Muscle layer of duodenum (tissue), 2 donors: Measurements from ENCODE around the gene CXCL12.

Experiments used
- H3K27ac ChIP-seq: one replicate; pipeline ENCODE4 v1.7.0; 2013; ENCODE audit warnings: mild to moderate bottlenecking, low read length
- H3K27me3 ChIP-seq: one replicate; pipeline ENCODE4 v1.7.0; 2013; ENCODE audit warnings: low read depth, mild to moderate bottlenecking, control low read depth, low read length
- H3K36me3 ChIP-seq, 2 donors: one replicate each; pipeline ENCODE4 v1.7.0; 2013; ENCODE audit warnings: low read length in 2 of 2, control low read depth in 1 of 2, mild to moderate bottlenecking in 1 of 2; ENCODE audit not compliant: insufficient read depth in 2 of 2, control insufficient read depth in 1 of 2
- H3K4me1 ChIP-seq, 2 donors: one replicate each; pipeline ENCODE4 v1.7.0; 2013; ENCODE audit warnings: low read length in 2 of 2, mild to moderate bottlenecking in 2 of 2, control low read depth in 1 of 2, moderate library complexity in 1 of 2; ENCODE audit not compliant: insufficient read depth in 2 of 2, control insufficient read depth in 1 of 2
- H3K4me3 ChIP-seq, 2 donors: one replicate each; pipeline ENCODE4 v1.7.0; 2013; ENCODE audit warnings: low read length in 2 of 2, low read depth in 1 of 2, mild to moderate bottlenecking in 1 of 2
- H3K9me3 ChIP-seq, 2 donors: one replicate each; pipeline ENCODE4 v1.7.0; 2013; ENCODE audit warnings: low read length in 2 of 2, control low read depth in 1 of 2, mild to moderate bottlenecking in 1 of 2; ENCODE audit not compliant: control insufficient read depth in 1 of 2
- donor health status: healthy.

Gene CXCL12

GRCh38 chr10:44382981-44383748 is 1.7 kb downstream of the CXCL12 start:
- Histone ChIP-seq H3K4me1 (peaks cover 0 to 18% of the 10 kb centered on the region in 2 donors), H3K27ac (peak overlapping the region; percentile 45)

GRCh38 chr10:44382131-44382858 is 2.6 kb downstream of the CXCL12 start:
- no peaks in the 10 kb centered on the region for H3K9me3 ChIP-seq
- peaks cover 0 to 18% of the 10 kb centered on the region in 2 donors for H3K4me1 ChIP-seq
- peak overlapping the region; percentile 62 to 77 for H3K4me3 ChIP-seq
- no peaks in the 10 kb centered on the region for H3K27me3 ChIP-seq
- peaks cover 0 to 7% of the 10 kb centered on the region in 2 donors for H3K36me3 ChIP-seq
- H3K27ac ChIP-seq, result peak overlapping the region; percentile 45

More at GRCh38 chr10:44382981-44383748, 1.7 kb downstream of the CXCL12 start:
- Histone ChIP-seq H3K9me3 (no peaks in the 10 kb centered on the region), H3K4me3 (peak overlapping the region; percentile 62 to 77), H3K36me3 (no peaks in the 10 kb centered on the region), H3K27me3 (no peaks in the 10 kb centered on the region)

GRCh38 chr10:44380829-44381600 is 3.9 kb downstream of the CXCL12 start:
- Histone ChIP-seq H3K36me3 (peaks cover 0 to 7% of the 10 kb centered on the region in 2 donors), H3K9me3 (no peaks in the 10 kb centered on the region), H3K27me3 (no peaks in the 10 kb centered on the region), H3K4me3 (no peak overlapping the region), H3K27ac (peak overlapping the region; percentile 4), H3K4me1 (peaks cover 0 to 13% of the 10 kb centered on the region in 2 donors)

- H3K4me1 ChIP-seq, result peaks cover 0 to 7% of the 10 kb centered on the region in 2 donors
Measured at GRCh38 chr10:44379907-44380306, 5.0 kb downstream of the CXCL12 start.

GRCh38 chr10:44378626-44379025 is 6.3 kb downstream of the CXCL12 start:
- Histone ChIP-seq H3K9me3 (no peaks in the 10 kb centered on the region), H3K4me1 (no peaks in the 10 kb centered on the region), H3K36me3 (peaks cover 0 to 13% of the 10 kb centered on the region in 2 donors)

More at GRCh38 chr10:44379907-44380306, 5.0 kb downstream of the CXCL12 start:
- Histone ChIP-seq H3K27ac (no peak overlapping the region), H3K4me3 (no peak overlapping the region), H3K36me3 (peaks cover 0 to 7% of the 10 kb centered on the region in 2 donors), H3K9me3 (no peaks in the 10 kb centered on the region), H3K27me3 (no peaks in the 10 kb centered on the region)

GRCh38 chr10:44377651-44378310 is 7.1 kb downstream of the CXCL12 start:
- H3K27ac ChIP-seq, result no peak overlapping the region
- H3K27me3 ChIP-seq, result no peaks in the 10 kb centered on the region
- no peak overlapping the region for H3K4me3 ChIP-seq
- H3K4me1 ChIP-seq, result no peaks in the 10 kb centered on the region
- no peaks in the 10 kb centered on the region for H3K9me3 ChIP-seq
- peaks cover 0 to 21% of the 10 kb centered on the region in 2 donors for H3K36me3 ChIP-seq

More at GRCh38 chr10:44378626-44379025, 6.3 kb downstream of the CXCL12 start:
- no peak overlapping the region for H3K4me3 ChIP-seq
- no peak overlapping the region for H3K27ac ChIP-seq
- no peaks in the 10 kb centered on the region for H3K27me3 ChIP-seq

- no peak overlapping the region for H3K4me3 ChIP-seq
- H3K4me1 ChIP-seq, result no peaks in the 10 kb centered on the region
- no peak overlapping the region for H3K27ac ChIP-seq
- H3K9me3 ChIP-seq, result no peaks in the 10 kb centered on the region
- H3K27me3 ChIP-seq, result no peaks in the 10 kb centered on the region
- peaks cover 0 to 24% of the 10 kb centered on the region in 2 donors for H3K36me3 ChIP-seq
Measured at GRCh38 chr10:44376472-44377099, 8.3 kb downstream of the CXCL12 start.

GRCh38 chr10:44374155-44374554 is 10.7 kb downstream of the CXCL12 start:
- Histone ChIP-seq H3K4me3 (no peak overlapping the region), H3K36me3 (peaks cover 0 to 24% of the 10 kb centered on the region in 2 donors), H3K9me3 (no peaks in the 10 kb centered on the region), H3K27ac (no peak overlapping the region), H3K4me1 (no peaks in the 10 kb centered on the region), H3K27me3 (no peaks in the 10 kb centered on the region)

- Histone ChIP-seq H3K27ac (no peak overlapping the region), H3K27me3 (no peaks in the 10 kb centered on the region), H3K4me3 (no peak overlapping the region), H3K4me1 (no peaks in the 10 kb centered on the region), H3K9me3 (no peaks in the 10 kb centered on the region), H3K36me3 (peaks cover 0 to 24% of the 10 kb centered on the region in 2 donors)
Measured at GRCh38 chr10:44373341-44373995, 11.4 kb downstream of the CXCL12 start.

GRCh38 chr10:44372181-44372580 is 12.7 kb downstream of the CXCL12 start:
- Histone ChIP-seq H3K4me1 (no peaks in the 10 kb centered on the region), H3K27ac (no peak overlapping the region)

More at GRCh38 chr10:44372181-44372580, 12.7 kb downstream of the CXCL12 start:
- H3K27me3 ChIP-seq, result no peaks in the 10 kb centered on the region
- H3K9me3 ChIP-seq, result no peaks in the 10 kb centered on the region
- H3K36me3 ChIP-seq, result peaks cover 0 to 16% of the 10 kb centered on the region in 2 donors
- no peak overlapping the region for H3K4me3 ChIP-seq
